Heart left ventricle (tissue), 13 donors: Measurements from ENCODE around the gene C1orf35.

Experiments
- CTCF ChIP-seq, 12 donors: fragments of 200-600 bp; sonication (generic) in 4 of 12; IDR thresholded peaks; one replicate each; pipeline versions ENCODE4 v1.5.0 to v1.8.0; 2018 to 2022; ENCODE audit warnings: antibody characterized with exemption in 12 of 12, mild to moderate bottlenecking in 5 of 12
- POLR2A ChIP-seq, 2 donors: fragments of 450-650 bp; IDR thresholded peaks; one replicate each; pipeline ENCODE4 v1.6.1; 2017; ENCODE audit warnings: antibody characterized with exemption in 2 of 2, mild to moderate bottlenecking in 2 of 2, moderate library complexity in 2 of 2
- donor health status: ischemic (EF 13 %, LVEDD 7.1; RV severe dilation, severe dysfunction).
- donor health status: DM: no; HTN: yes; CAD: no.
- donor health status: DM: no; HTN: no; CAD: no.
- donor health status: ischemic (EF 25% LVEDD 6.9; RV normal size, moderate dysfunction).
- donor health status: ischemic (EF 25% LVEDD 5.7; RV mildly dilated, moderate dysfunction).
- donor health status: ischemic (EF 35%, LVEDD 5.7; RV mildly dilated, moderate dysfunction).
- donor health status: nonischemic (EF 11% LVEDD 7.7; RV severe dilation, severe dysfunction).
- donor health status: DM: yes; HTN: yes; CAD: no.
- donor health status: PGD.
- donor health status: ischemic (EF 29% LVEDD 5.4; RV normal size, mild dysfunction).
- donor health status: nonischemic (EF 23%, LVEDD 6.1; RV moderate dilation, normal function).

GRCh38 chr1:228114827-228115226 lies 11.7 kb upstream of the C1orf35 start:
- TF ChIP-seq POLR2A (IDR thresholded peaks at IDR 0.05) (no peak), CTCF (IDR thresholded peaks at IDR 0.05) (no peak)
